Loucy (cell line): Measurements from ENCODE around the gene AKT1.

Experiments
- H2AFZ ChIP-seq: fragments of 200-600 bp; sonication (generic); 2 replicates; pipeline ENCODE4 v1.6.0; 2016; ENCODE audit warnings: antibody characterized with exemption, mild to moderate bottlenecking, low read length, moderate library complexity
- H3F3A ChIP-seq: fragments of 200-600 bp; 2 replicates; pipeline ENCODE4 v1.6.0; 2016; ENCODE audit warnings: antibody characterized with exemption, low read depth, mild to moderate bottlenecking
- H3K27me3 ChIP-seq: fragments of 200-600 bp; sonication (generic); 2 replicates; pipeline ENCODE4 v1.6.1; 2014; ENCODE audit warnings: low read length, mild to moderate bottlenecking; ENCODE audit not compliant: insufficient read depth, poor library complexity, severe bottlenecking
- H3K36me3 ChIP-seq: fragments of 200-600 bp; sonication (generic); 2 replicates; pipeline ENCODE4 v1.6.1; 2016; ENCODE audit warnings: low read length; ENCODE audit not compliant: insufficient read depth
- H3K4me1 ChIP-seq: fragments of 200-600 bp; sonication (generic); 2 replicates; pipeline ENCODE4 v1.5.1; 2014; ENCODE audit warnings: low read length, mild to moderate bottlenecking; ENCODE audit not compliant: insufficient read depth, poor library complexity, severe bottlenecking
- H3K4me2 ChIP-seq: fragments of 200-600 bp; sonication (generic); 2 replicates; pipeline ENCODE4 v1.6.0; 2014; ENCODE audit warnings: antibody characterized with exemption, low read length, low read depth, mild to moderate bottlenecking; ENCODE audit not compliant: poor library complexity, severe bottlenecking
- H3K4me3 ChIP-seq: fragments of 200-600 bp; sonication (generic); 2 replicates; pipeline ENCODE4 v1.5.1; 2014; ENCODE audit warnings: low read length, mild to moderate bottlenecking, mixed read lengths; ENCODE audit not compliant: poor library complexity, severe bottlenecking
- H3K79me2 ChIP-seq: fragments of 200-600 bp; sonication (generic); 2 replicates; pipeline ENCODE4 v1.6.1; 2014; ENCODE audit warnings: low read length; ENCODE audit not compliant: insufficient read depth
- H3K9ac ChIP-seq: fragments of 200-600 bp; sonication (generic); 2 replicates; pipeline ENCODE4 v1.6.0; 2014; ENCODE audit warnings: mild to moderate bottlenecking, low read depth, low read length, moderate library complexity; ENCODE audit not compliant: poor library complexity, severe bottlenecking
- H3K9me2 ChIP-seq: fragments of 200-600 bp; sonication (generic); replicated peaks from 2 replicates; pipeline ENCODE4 v1.6.1; 2016; ENCODE audit warnings: low read depth, low read length, mixed read lengths
- H3K9me3 ChIP-seq: fragments of 200-600 bp; sonication (generic); 2 replicates; pipeline ENCODE4 v1.6.1; 2014; ENCODE audit warnings: mild to moderate bottlenecking, antibody characterized with exemption, low read length, low read depth; ENCODE audit not compliant: insufficient read depth
- H4K20me1 ChIP-seq: fragments of 200-600 bp; sonication (generic); 2 replicates; pipeline ENCODE4 v1.6.0; 2014; ENCODE audit warnings: antibody characterized with exemption, low read length, mild to moderate bottlenecking; ENCODE audit not compliant: insufficient read depth, poor library complexity, severe bottlenecking
- CTCF ChIP-seq: fragments of 200-600 bp; sonication (generic); conservative IDR thresholded peaks from 2 replicates; pipeline ENCODE4 v1.5.1; 2014; ENCODE audit warnings: mild to moderate bottlenecking, antibody characterized with exemption, low read length
- EZH2phosphoT487 ChIP-seq: fragments of 200-600 bp; IDR thresholded peaks from 2 replicates; pipeline ENCODE4 v1.6.1; 2018; ENCODE audit warnings: antibody characterized with exemption, mild to moderate bottlenecking, moderate library complexity, borderline replicate concordance

Gene AKT1

GRCh38 chr14:104726600-104727451, 68.7 kb downstream of the AKT1 start:
- no peak overlapping the region for H3K4me2 ChIP-seq
- H3K27me3 ChIP-seq: no peaks in the 10 kb centered on the region
- no peak overlapping the region for H3K9ac ChIP-seq
- H2AFZ ChIP-seq: no peak overlapping the region
- H3K4me1 ChIP-seq: peaks cover 6% of the 10 kb centered on the region
- no peaks in the 10 kb centered on the region for H3K79me2 ChIP-seq
- no peaks in the 10 kb centered on the region for H3K36me3 ChIP-seq
- H3F3A ChIP-seq: no peaks in the 10 kb centered on the region
- TF ChIP-seq EZH2phosphoT487 (no peak), CTCF (peak; percentile 42)
- no peaks in the 10 kb centered on the region for H3K9me2 ChIP-seq
- H3K4me3 ChIP-seq: no peak overlapping the region
- H4K20me1 ChIP-seq: no peaks in the 10 kb centered on the region
- no peaks in the 10 kb centered on the region for H3K9me3 ChIP-seq

DNA sequence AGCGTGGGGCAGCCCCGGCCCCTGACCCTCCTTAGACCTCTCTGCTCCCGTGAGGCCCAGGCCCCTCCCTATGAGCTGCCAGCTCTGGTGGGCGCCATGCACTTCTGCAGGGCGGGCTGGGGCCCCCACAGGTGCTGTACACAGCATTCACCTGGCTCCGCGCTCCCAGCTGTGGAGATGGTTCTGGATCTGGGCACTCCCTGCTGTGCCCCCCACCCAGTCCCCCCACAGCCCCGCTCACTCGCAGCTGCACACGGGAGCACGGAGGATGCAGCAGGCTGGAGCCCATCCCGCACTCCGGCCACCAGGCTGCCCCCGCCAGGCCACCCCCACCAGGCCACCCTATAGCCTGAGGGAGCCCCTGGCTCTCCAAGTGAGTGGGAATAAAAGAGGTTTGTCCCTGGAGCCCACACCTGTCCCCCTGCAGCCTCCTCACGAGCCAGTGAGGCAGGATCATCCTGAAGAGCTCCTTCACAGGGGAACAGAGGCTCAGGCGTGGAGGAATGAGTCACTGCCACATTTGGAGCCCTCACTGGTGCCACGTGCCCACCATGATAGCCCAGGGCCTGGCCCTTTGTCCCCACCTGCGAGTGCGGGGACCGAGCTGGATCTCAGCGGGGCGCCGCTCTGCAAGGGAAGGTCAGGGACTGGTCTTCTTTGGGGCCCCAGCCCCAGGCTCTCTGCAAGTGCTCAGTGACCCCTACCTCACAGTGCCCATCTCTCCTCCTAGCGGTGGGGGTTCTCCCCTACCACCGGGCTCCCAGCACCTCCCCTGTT, 69.6 kb downstream of the AKT1 start:
- no peak overlapping the region for H3K9ac ChIP-seq
- H3K9me3 ChIP-seq: no peaks in the 10 kb centered on the region
- no peaks in the 10 kb centered on the region for H3K27me3 ChIP-seq
- H3F3A ChIP-seq: no peaks in the 10 kb centered on the region
- H4K20me1 ChIP-seq: no peaks in the 10 kb centered on the region
- no peak overlapping the region for H2AFZ ChIP-seq
- no peak overlapping the region for H3K4me3 ChIP-seq
- peaks cover 6% of the 10 kb centered on the region for H3K4me1 ChIP-seq
- H3K9me2 ChIP-seq: no peaks in the 10 kb centered on the region
- no peaks in the 10 kb centered on the region for H3K79me2 ChIP-seq
- no peak for TF ChIP-seq EZH2phosphoT487
- no peak for TF ChIP-seq CTCF
- no peak overlapping the region for H3K4me2 ChIP-seq
- no peaks in the 10 kb centered on the region for H3K36me3 ChIP-seq

- peak overlapping the region; percentile 85 for H3K4me2 ChIP-seq
- H3F3A ChIP-seq: no peaks in the 10 kb centered on the region
- no peaks in the 10 kb centered on the region for H3K79me2 ChIP-seq
- H3K4me3 ChIP-seq: peak overlapping the region; percentile 81
- no peak overlapping the region for H2AFZ ChIP-seq
- H4K20me1 ChIP-seq: no peaks in the 10 kb centered on the region
- peaks cover 6% of the 10 kb centered on the region for H3K4me1 ChIP-seq
- no peaks in the 10 kb centered on the region for H3K27me3 ChIP-seq
- peak overlapping the region; percentile 69 for H3K9ac ChIP-seq
- no peaks in the 10 kb centered on the region for H3K36me3 ChIP-seq
- H3K9me3 ChIP-seq: no peaks in the 10 kb centered on the region
- no peaks in the 10 kb centered on the region for H3K9me2 ChIP-seq
- TF ChIP-seq CTCF (peak; percentile 54), EZH2phosphoT487 (no peak)
Measured at GRCh38 chr14:104724981-104725771, 70.4 kb downstream of the AKT1 start.
